ENCODE results near the gene KCNK6. TPM values are rescaled to one million over a fixed set of nuclear protein-coding genes. Genes with fewer than 3 reads are reported as not detected.

The KCNK6 gene
- total and polyA plus RNA-seq, 2 donors from 2014 or later = 2.2 to 7.2 TPM

DNA sequence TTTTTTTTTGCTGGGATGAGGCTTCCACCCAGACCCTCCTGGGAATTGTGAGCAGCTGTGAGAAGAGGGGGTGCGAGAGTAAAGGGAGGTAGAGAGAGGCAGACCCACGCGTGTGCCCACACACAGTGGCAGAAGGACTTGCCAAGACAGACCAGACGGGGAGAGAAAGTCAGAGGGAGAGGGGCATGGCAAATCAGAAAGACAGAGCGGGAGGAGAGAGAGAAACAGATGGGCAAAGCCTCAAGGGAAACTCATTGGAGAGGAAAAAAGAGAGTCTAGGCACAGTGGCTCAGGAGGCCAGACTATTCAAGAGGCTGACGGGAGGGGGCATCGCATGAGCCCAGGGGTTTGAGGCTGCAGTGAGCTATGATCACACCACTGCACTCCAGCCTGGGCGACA is 33.0 kb downstream of the KCNK6 start:
- H3K4me3 ChIP-seq (ENCODE audit: low read length in 3 of 3) = no peak overlapping the region
- intact Hi-C loops (cut with DNase I) = no loop called here

DNA sequence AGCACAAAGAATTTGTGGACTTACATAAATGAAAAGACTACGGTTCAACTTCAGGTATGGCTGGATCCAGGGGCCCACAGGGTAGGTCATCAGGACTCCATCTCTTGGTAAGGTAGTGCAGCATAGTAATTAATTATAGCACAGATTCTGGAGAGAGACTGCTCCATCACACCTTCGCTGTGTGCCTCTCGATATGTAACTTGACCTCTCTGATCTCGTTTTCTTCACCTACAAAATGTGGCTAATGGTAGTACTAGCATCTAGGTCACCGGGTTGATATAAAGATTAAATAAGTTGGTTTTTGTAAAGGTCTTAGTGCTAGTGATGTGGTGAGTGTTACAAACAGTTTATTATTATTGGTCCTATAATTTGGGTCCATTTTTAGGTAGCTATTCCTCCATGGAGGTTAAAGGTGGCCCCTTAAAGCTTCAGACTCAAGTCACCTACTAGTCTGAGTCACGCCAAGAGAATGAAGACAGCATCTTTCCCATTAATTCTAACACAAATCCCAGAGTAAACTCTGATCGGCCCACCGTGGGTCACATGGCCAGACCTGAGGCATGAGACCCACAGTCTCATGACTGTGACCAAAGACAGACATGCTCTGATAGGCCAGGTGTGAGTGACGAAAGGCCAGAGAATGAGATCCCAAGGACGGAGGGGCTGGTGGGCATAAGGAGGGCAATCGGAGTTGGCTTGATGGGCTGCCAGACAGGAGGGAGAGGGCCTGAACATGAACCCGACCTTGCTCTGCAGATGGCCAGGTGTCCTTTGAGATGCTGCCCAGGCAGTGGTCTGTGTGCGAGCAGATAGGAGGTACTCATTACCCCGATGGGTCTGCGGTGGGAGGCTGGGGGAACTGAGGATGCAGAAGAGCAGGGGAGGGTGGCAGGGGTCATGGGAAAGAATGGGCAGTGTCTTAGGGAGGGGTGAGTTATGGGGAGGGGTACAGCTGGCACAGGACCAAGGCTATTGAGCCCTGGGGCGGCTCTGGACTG is 36.4 kb downstream of the KCNK6 start:
- Histone ChIP-seq H3K9ac (ENCODE audit: low read length in 3 of 3) (no peak overlapping the region), H3K9me3 (ENCODE audit: control insufficient read depth in 2 of 3, insufficient read depth in 1 of 3, low read length in 3 of 3) (no peaks in the 10 kb centered on the region), H3K4me1 (ENCODE audit: control insufficient read depth in 2 of 3, insufficient read depth in 2 of 3, low read depth in 1 of 3, low read length in 3 of 3) (no peaks in the 10 kb centered on the region), H3K27me3 (ENCODE audit: control insufficient read depth, insufficient read depth, low read length) (peaks cover 4% of the 10 kb centered on the region), H3K27ac (ENCODE audit: low read depth in 2 of 2, low read length in 2 of 2) (no peak overlapping the region), H3K36me3 (ENCODE audit: control insufficient read depth in 2 of 3, insufficient read depth in 3 of 3, low read length in 3 of 3) (no peaks in the 10 kb centered on the region), H3K4me3 (ENCODE audit: low read length in 3 of 3) (no peak overlapping the region)
- FAIRE-seq (no peak), DNase-seq (peak in 1 of 5 donors; percentile 58)
- intact Hi-C loops (cut with DNase I) = no loop called here
- TF ChIP-seq, protein P1, sequence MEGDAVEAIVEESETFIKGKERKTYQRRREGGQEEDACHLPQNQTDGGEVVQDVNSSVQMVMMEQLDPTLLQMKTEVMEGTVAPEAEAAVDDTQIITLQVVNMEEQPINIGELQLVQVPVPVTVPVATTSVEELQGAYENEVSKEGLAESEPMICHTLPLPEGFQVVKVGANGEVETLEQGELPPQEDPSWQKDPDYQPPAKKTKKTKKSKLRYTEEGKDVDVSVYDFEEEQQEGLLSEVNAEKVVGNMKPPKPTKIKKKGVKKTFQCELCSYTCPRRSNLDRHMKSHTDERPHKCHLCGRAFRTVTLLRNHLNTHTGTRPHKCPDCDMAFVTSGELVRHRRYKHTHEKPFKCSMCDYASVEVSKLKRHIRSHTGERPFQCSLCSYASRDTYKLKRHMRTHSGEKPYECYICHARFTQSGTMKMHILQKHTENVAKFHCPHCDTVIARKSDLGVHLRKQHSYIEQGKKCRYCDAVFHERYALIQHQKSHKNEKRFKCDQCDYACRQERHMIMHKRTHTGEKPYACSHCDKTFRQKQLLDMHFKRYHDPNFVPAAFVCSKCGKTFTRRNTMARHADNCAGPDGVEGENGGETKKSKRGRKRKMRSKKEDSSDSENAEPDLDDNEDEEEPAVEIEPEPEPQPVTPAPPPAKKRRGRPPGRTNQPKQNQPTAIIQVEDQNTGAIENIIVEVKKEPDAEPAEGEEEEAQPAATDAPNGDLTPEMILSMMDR (IDR thresholded peaks at IDR 0.05; ENCODE audit: borderline replicate concordance, extremely low read depth, insufficient read depth) = no peak

More for the DNA sequence above, 33.0 kb downstream of the KCNK6 start:
- Histone ChIP-seq H3K4me1 (ENCODE audit: control insufficient read depth in 2 of 3, insufficient read depth in 2 of 3, low read depth in 1 of 3, low read length in 3 of 3) (no peaks in the 10 kb centered on the region), H3K9ac (ENCODE audit: low read length in 3 of 3) (no peak overlapping the region), H3K9me3 (ENCODE audit: control insufficient read depth in 2 of 3, insufficient read depth in 1 of 3, low read length in 3 of 3) (no peaks in the 10 kb centered on the region), H3K27ac (ENCODE audit: low read depth in 2 of 2, low read length in 2 of 2) (no peak overlapping the region), H3K36me3 (ENCODE audit: control insufficient read depth in 2 of 3, insufficient read depth in 3 of 3, low read length in 3 of 3) (no peaks in the 10 kb centered on the region), H3K27me3 (ENCODE audit: control insufficient read depth, insufficient read depth, low read length) (no peaks in the 10 kb centered on the region)
- DNase-seq (no peak), FAIRE-seq (no peak)
- TF ChIP-seq, protein P1 (IDR thresholded peaks at IDR 0.05; ENCODE audit: borderline replicate concordance, extremely low read depth, insufficient read depth) = no peak

DNA sequence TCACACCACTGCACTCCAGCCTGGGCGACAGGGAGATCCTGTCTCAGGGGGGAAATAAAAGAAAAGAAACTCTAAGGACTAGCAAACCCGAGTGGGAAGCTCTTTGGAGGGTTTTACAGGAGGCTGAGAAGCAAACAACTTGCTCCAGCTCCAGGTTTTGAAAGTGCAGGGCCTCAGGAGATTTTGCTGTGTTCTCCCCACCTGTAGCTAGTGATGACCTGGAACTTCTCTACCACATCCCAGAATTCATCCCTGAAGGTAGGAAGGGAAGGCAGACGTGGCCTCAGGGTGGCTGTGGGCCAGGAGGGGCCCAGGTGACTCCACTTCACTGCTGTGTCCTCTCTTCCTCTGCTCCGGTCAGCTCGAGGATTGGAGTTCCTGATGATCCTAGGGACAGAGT is 38.4 kb downstream of the KCNK6 start:
- Histone ChIP-seq H3K36me3 (ENCODE audit: control insufficient read depth in 2 of 3, insufficient read depth in 3 of 3, low read length in 3 of 3) (no peaks in the 10 kb centered on the region), H3K4me1 (ENCODE audit: control insufficient read depth in 2 of 3, insufficient read depth in 2 of 3, low read depth in 1 of 3, low read length in 3 of 3) (peaks cover 0 to 3% (median 0%) of the 10 kb centered on the region in 3 donors), H3K27ac (ENCODE audit: low read depth in 2 of 2, low read length in 2 of 2) (no peak overlapping the region), H3K4me3 (ENCODE audit: low read length in 3 of 3) (no peak overlapping the region), H3K27me3 (ENCODE audit: control insufficient read depth, insufficient read depth, low read length) (peaks cover 7% of the 10 kb centered on the region), H3K9ac (ENCODE audit: low read length in 3 of 3) (no peak overlapping the region), H3K9me3 (ENCODE audit: control insufficient read depth in 2 of 3, insufficient read depth in 1 of 3, low read length in 3 of 3) (no peaks in the 10 kb centered on the region)
- TF ChIP-seq, protein P1 (IDR thresholded peaks at IDR 0.05; ENCODE audit: borderline replicate concordance, extremely low read depth, insufficient read depth) = no peak
- FAIRE-seq (no peak), DNase-seq (no peak)
- intact Hi-C loops (cut with DNase I) = no loop called here

All from kidney (tissue), 14 donors.